Measurements from ENCODE around the gene EIF3D.

DNA sequence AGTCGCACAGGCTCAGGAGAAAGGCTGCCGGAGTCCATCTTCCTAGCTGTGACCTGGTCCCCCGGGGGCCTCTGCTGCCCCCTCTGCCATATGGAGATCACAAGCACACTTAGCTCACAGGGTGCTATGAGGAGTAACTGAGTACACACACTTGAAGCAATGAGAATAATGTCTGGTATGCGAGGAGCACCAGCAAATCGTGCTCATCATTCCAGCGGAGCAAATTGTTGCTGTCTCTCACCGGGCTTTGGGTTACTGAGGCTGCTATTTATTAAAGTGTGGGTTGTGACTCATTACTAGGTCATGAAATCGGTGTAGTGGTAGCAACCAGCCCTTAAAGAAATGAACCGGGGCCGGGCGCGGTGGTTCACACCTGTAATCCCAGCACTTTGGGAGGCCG, 48.1 kb upstream of the EIF3D start:
- no peak for TF ChIP-seq POLR2AphosphoS5 (IDR thresholded peaks at IDR 0.05)
- TF ChIP-seq, protein P1, sequence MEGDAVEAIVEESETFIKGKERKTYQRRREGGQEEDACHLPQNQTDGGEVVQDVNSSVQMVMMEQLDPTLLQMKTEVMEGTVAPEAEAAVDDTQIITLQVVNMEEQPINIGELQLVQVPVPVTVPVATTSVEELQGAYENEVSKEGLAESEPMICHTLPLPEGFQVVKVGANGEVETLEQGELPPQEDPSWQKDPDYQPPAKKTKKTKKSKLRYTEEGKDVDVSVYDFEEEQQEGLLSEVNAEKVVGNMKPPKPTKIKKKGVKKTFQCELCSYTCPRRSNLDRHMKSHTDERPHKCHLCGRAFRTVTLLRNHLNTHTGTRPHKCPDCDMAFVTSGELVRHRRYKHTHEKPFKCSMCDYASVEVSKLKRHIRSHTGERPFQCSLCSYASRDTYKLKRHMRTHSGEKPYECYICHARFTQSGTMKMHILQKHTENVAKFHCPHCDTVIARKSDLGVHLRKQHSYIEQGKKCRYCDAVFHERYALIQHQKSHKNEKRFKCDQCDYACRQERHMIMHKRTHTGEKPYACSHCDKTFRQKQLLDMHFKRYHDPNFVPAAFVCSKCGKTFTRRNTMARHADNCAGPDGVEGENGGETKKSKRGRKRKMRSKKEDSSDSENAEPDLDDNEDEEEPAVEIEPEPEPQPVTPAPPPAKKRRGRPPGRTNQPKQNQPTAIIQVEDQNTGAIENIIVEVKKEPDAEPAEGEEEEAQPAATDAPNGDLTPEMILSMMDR (IDR thresholded peaks at IDR 0.05) = no peak
